Epithelial cell of esophagus (primary cell): ENCODE measurements around the gene ARMC12.
"Not testable (repeated sequence)": the region's sequence is repeated elsewhere in the genome, so short reads cannot be mapped to it uniquely, and the experiment has no call there.

Source experiments
- DNase-seq: peaks from one replicate; pipeline ENCODE4 v3.0.0; 2010; ENCODE audit warnings: low read depth
- H3K4me3 ChIP-seq: 2 replicates; pipeline ENCODE4 v1.5.1; 2011; ENCODE audit warnings: mild to moderate bottlenecking, low read length, control low read depth
- TF ChIP-seq, protein P1 (sequence below): IDR thresholded peaks from 2 replicates; pipeline ENCODE4 v1.5.1; 2011; ENCODE audit warnings: low read depth, mild to moderate bottlenecking, low read length, control low read depth, inconsistent platforms; ENCODE audit not compliant: insufficient read depth; ENCODE audit errors: missing control alignments

The ARMC12 gene

DNA sequence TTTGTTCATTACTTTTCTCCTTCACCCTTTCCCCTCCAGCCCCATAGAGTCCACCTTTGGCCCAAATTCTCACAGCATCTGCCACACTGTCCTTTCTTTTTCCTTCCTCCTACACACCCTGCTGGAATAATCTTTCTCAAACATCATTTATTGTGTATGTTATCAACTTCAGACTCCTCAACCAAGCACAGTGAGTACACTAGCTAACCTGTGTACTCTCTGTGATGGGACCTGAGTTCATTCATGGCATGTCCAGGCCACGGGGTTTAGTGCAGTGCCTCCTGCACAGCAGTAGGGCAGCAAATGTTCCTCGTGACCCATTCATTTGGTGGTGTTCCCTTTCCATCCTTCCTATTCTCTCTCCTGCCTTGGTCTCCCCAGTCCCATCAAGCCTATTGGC lies 7.1 kb upstream of the ARMC12 start:
- no peak overlapping the region for H3K4me3 ChIP-seq
- TF ChIP-seq, protein P1, sequence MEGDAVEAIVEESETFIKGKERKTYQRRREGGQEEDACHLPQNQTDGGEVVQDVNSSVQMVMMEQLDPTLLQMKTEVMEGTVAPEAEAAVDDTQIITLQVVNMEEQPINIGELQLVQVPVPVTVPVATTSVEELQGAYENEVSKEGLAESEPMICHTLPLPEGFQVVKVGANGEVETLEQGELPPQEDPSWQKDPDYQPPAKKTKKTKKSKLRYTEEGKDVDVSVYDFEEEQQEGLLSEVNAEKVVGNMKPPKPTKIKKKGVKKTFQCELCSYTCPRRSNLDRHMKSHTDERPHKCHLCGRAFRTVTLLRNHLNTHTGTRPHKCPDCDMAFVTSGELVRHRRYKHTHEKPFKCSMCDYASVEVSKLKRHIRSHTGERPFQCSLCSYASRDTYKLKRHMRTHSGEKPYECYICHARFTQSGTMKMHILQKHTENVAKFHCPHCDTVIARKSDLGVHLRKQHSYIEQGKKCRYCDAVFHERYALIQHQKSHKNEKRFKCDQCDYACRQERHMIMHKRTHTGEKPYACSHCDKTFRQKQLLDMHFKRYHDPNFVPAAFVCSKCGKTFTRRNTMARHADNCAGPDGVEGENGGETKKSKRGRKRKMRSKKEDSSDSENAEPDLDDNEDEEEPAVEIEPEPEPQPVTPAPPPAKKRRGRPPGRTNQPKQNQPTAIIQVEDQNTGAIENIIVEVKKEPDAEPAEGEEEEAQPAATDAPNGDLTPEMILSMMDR: no peak
- no peak for DNase-seq

GRCh38 chr6:35730745-35731413 lies 6.0 kb upstream of the ARMC12 start:
- no peak overlapping the region for H3K4me3 ChIP-seq
- no peak for DNase-seq
- TF ChIP-seq, protein P1: no peak

DNA sequence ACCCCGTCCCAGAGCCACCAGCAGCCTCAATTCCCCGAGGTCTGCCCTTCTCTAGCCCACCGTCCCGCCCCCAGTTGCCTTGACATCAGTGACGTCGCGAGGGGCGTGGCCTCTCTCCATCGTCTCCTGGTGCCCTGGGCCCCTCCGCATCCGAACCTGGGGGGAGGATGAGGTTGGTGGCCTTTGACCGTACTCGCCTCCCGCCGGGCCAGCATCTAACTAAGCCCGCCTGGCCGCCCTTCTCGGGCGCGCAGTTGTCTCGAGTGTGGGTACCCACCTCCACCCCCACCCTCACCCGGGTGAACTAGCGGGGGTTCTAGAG lies 5.5 kb upstream of the ARMC12 start:
- TF ChIP-seq, protein P1: no peak
- peak overlapping the region; percentile 48 for H3K4me3 ChIP-seq
- DNase-seq: peak; percentile 59

DNA sequence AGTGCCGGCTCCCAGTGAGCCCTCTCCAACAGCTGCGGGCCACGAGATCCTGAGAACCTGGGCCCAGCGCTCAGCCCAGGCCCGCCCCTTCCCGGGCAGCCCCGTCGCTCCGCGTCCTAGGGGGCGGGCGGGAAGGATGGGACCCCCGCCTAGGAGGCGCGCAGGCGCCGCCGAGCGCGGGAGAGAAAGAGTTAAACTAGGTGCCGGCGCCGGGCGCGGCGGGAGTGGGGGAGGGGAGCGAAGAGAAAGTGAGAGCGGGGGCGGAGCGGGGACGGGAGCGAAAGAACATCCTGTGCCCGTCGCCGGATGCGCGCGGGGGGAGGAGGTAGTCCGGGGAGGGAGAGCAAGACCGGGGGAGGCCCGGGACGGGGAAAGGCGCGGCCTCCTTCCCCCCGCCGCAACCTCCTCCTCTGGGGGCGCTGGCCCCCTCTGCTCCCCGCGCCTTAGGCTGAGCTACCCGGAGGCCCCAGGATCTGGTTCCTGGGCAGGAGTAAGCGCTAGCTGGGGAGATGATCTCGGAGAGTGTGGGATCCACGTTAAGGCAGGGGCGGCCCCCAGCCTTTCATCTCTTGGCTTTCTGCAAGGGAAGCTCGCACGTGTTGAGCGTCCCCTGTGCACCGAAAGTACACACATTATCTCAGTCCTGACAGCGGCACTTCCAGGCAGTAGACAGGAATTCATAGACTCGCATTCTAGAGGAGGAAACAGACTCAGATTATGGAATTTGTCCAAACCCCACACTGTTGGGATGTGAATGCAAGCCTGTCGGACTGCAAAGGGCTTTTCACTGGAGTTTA lies 4.9 kb upstream of the ARMC12 start:
- TF ChIP-seq, protein P1: no peak
- H3K4me3 ChIP-seq: peak overlapping the region; percentile 48
- DNase-seq: peak; percentile 85

- TF ChIP-seq, protein P1: no peak
- no peak overlapping the region for H3K4me3 ChIP-seq
- DNase-seq: no peak
Observed at GRCh38 chr6:35733633-35734032, 3.2 kb upstream of the ARMC12 start.

- not testable (repeated sequence) for H3K4me3 ChIP-seq, DNase-seq
Observed at GRCh38 chr6:35734319-35734718, 2.5 kb upstream of the ARMC12 start.

DNA sequence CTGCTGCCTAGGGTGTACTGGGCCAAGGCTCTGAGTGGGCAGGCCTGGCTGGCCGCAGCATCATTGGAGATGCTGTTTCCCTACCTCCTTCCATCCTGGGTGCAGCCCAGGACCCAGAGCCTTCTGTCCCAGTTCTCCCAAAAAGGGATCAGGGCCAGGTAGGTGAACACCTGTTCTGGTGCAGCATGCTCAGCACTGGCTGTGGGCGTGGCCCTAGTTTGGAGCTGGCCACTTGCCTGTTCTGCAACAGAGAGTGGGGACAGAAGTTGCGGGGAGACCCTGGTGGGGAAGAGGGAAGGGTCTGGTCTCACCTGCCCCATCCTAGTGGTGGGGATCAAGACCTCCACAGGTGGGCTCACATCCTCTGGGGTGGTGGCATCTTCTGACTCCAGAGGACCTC lies 1.4 kb upstream of the ARMC12 start:
- DNase-seq: no peak
- no peak overlapping the region for H3K4me3 ChIP-seq

More for the DNA sequence above, 1.4 kb upstream of the ARMC12 start:
- TF ChIP-seq, protein P1: no peak
